NCI-H2227 (cell line): ENCODE data around the gene MYBPH.
A peak's percentile ranks its signal among the peaks of the same experiment; 100 is the strongest.

Experiments used
- DNase-seq: peaks from one replicate; lab custom pipeline; 2025; ENCODE audit not compliant: unreplicated experiment; lab: John Stamatoyannopoulos, UW

Gene MYBPH

GRCh38 chr1:203179667-203180005 lies 4.0 kb upstream of the MYBPH start:
- DNase-seq: no peak

GRCh38 chr1:203178821-203179666 lies 3.4 kb upstream of the MYBPH start:
- no peak for DNase-seq

GRCh38 chr1:203178083-203178482 lies 2.5 kb upstream of the MYBPH start:
- DNase-seq: no peak

- DNase-seq: no peak
Observed at GRCh38 chr1:203177470-203178039, 1.9 kb upstream of the MYBPH start.

GRCh38 chr1:203177036-203177405 lies 1.4 kb upstream of the MYBPH start:
- no peak for DNase-seq

- DNase-seq: no peak
Observed at GRCh38 chr1:203176273-203177035, 828 bp upstream of the MYBPH start.

- DNase-seq: no peak
Observed at GRCh38 chr1:203175827-203176241, 208 bp upstream of the MYBPH start.

- DNase-seq: no peak
Observed at GRCh38 chr1:203174324-203174985, 1.2 kb downstream of the MYBPH start.

- DNase-seq: no peak
Observed at GRCh38 chr1:203173566-203173965, 2.1 kb downstream of the MYBPH start.

- DNase-seq: no peak
Observed at GRCh38 chr1:203173011-203173555, 2.5 kb downstream of the MYBPH start.

GRCh38 chr1:203172184-203173010 lies 3.2 kb downstream of the MYBPH start:
- peak; percentile 42 for DNase-seq

GRCh38 chr1:203171341-203172183 lies 4.1 kb downstream of the MYBPH start:
- no peak for DNase-seq

- no peak for DNase-seq
Observed at GRCh38 chr1:203170625-203171330, 4.8 kb downstream of the MYBPH start.

GRCh38 chr1:203169770-203170520 lies 5.7 kb downstream of the MYBPH start:
- no peak for DNase-seq

- no peak for DNase-seq
Observed at GRCh38 chr1:203168991-203169390, 6.6 kb downstream of the MYBPH start.

GRCh38 chr1:203168256-203168786 lies 7.3 kb downstream of the MYBPH start:
- DNase-seq: no peak

GRCh38 chr1:203167913-203168200 lies 7.8 kb downstream of the MYBPH start:
- DNase-seq: no peak
